ENCODE results near the gene CSPG4.

- TF ChIP-seq CTCF (IDR thresholded peaks at IDR 0.05) = no peak
- TF ChIP-seq EP300 (IDR thresholded peaks at IDR 0.05) = no peak
- no peak for TF ChIP-seq POLR2AphosphoS5 (IDR thresholded peaks at IDR 0.05)
Measured at GRCh38 chr15:75649045-75649761, 63.4 kb downstream of the CSPG4 start.
